Hepatocyte (in vitro differentiated cells): ENCODE data around the gene CHEK2.

Source experiments
- EZH2 ChIP-seq: fragments of 200-600 bp; sonication (generic); IDR thresholded peaks from 2 replicates; pipeline ENCODE4 v1.6.1; 2016; ENCODE audit warnings: antibody characterized with exemption, mild to moderate bottlenecking, borderline replicate concordance
- TF ChIP-seq, protein P1 (sequence below): fragments of 200-600 bp; sonication (generic); IDR thresholded peaks from 2 replicates; pipeline ENCODE4 v1.5.1; 2016; ENCODE audit warnings: antibody characterized with exemption, mild to moderate bottlenecking; ENCODE audit not compliant: poor library complexity

DNA sequence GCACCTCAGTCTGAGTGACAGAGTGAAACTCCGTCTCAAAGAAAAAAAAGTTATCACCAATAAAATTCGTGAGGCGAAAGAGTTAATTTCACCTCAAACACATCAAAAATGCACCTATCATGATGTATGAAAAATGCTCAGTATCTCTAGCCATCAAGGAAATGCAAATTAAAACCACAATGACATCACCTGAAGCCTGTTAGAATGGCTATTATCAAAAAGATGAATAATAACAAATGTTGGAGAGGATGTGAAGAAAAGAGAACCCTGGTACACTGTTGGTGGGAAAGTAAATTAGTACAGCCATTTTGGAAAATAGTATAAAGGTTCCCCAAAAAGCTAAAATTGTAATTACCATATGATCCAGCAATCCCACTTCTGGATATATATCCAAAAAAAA, 23.6 kb downstream of the CHEK2 start:
- TF ChIP-seq EZH2, result no peak
- TF ChIP-seq, protein P1, sequence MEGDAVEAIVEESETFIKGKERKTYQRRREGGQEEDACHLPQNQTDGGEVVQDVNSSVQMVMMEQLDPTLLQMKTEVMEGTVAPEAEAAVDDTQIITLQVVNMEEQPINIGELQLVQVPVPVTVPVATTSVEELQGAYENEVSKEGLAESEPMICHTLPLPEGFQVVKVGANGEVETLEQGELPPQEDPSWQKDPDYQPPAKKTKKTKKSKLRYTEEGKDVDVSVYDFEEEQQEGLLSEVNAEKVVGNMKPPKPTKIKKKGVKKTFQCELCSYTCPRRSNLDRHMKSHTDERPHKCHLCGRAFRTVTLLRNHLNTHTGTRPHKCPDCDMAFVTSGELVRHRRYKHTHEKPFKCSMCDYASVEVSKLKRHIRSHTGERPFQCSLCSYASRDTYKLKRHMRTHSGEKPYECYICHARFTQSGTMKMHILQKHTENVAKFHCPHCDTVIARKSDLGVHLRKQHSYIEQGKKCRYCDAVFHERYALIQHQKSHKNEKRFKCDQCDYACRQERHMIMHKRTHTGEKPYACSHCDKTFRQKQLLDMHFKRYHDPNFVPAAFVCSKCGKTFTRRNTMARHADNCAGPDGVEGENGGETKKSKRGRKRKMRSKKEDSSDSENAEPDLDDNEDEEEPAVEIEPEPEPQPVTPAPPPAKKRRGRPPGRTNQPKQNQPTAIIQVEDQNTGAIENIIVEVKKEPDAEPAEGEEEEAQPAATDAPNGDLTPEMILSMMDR, result no peak
